Thoracic aorta (tissue), 2 donors: Measurements from ENCODE around the gene CYP46A1. TPM values are rescaled to one million over a fixed set of nuclear protein-coding genes. Genes with fewer than 3 reads are reported as not detected.

Experiments
- ATAC-seq: fragments of 150-250 bp; one replicate; pipeline ENCODE4 v1.8.0; 2017; ENCODE audit warnings: low read depth; ENCODE audit not compliant: insufficient number of reproducible peaks, low FRiP score
- DNase-seq: peaks from one replicate; pipeline ENCODE4 v3.0.0-alpha.2; 2020; ENCODE audit warnings: low spot score
- H3K27ac ChIP-seq, 2 donors: fragments of 200-600 bp; sonication (generic); 1 replicate in 1 of 2; 2 replicates in 1 of 2; pipeline ENCODE4 v1.5.1; 2016; ENCODE audit warnings: mild to moderate bottlenecking in 2 of 2, moderate library complexity in 2 of 2
- H3K27me3 ChIP-seq: fragments of 200-600 bp; sonication (generic); replicated peaks from 2 replicates; pipeline ENCODE4 v1.6.0; 2016; ENCODE audit warnings: mild to moderate bottlenecking; ENCODE audit not compliant: insufficient read depth
- H3K36me3 ChIP-seq: fragments of 200-600 bp; sonication (generic); one replicate; pipeline ENCODE4 v1.5.1; 2016
- H3K4me1 ChIP-seq, 2 donors: fragments of 200-600 bp; sonication (generic); 1 replicate in 1 of 2; 2 replicates in 1 of 2; pipeline versions ENCODE4 v1.5.1 to v1.6.0; 2016; ENCODE audit warnings: low read depth in 2 of 2, mild to moderate bottlenecking in 1 of 2; ENCODE audit not compliant: control insufficient read depth in 1 of 2
- H3K4me3 ChIP-seq: fragments of 200-600 bp; sonication (generic); 2 replicates; pipeline ENCODE4 v1.5.1; 2016; ENCODE audit warnings: mild to moderate bottlenecking
- H3K9me3 ChIP-seq: fragments of 200-600 bp; sonication (generic); 2 replicates; pipeline ENCODE4 v1.5.1; 2016
- CTCF ChIP-seq: fragments of 200-600 bp; sonication (generic); IDR thresholded peaks from one replicate; pipeline ENCODE4 v1.5.1; 2019; ENCODE audit warnings: antibody characterized with exemption
- total RNA-seq, 2 donors: library from RNA; depleted of rRNA; stranded (reverse); fragments of >200 nt; gene quantifications; one replicate each; pipeline versions ENCODE4 v1.1.0 to v1.2.3, GENCODE V29; 2016

Gene CYP46A1
- total RNA-seq, 2 donors from 2014 or later = 0.68 to 1.3 TPM

- no peak for TF ChIP-seq CTCF
- DNase-seq (no peak), ATAC-seq (no peak)
- Histone ChIP-seq H3K9me3 (peaks cover 6% of the 10 kb centered on the region), H3K27me3 (no peaks in the 10 kb centered on the region), H3K4me1 (no peaks in the 10 kb centered on the region), H3K36me3 (no peaks in the 10 kb centered on the region), H3K27ac (no peak overlapping the region), H3K4me3 (no peak overlapping the region)
Measured at GRCh38 chr14:99698236-99698635, 14.1 kb downstream of the CYP46A1 start.

- DNase-seq (no peak), ATAC-seq (no peak)
- Histone ChIP-seq H3K36me3 (no peaks in the 10 kb centered on the region), H3K9me3 (peaks cover 10% of the 10 kb centered on the region), H3K27ac (no peak overlapping the region), H3K27me3 (no peaks in the 10 kb centered on the region), H3K4me3 (no peak overlapping the region), H3K4me1 (no peaks in the 10 kb centered on the region)
- TF ChIP-seq CTCF = no peak
Measured at GRCh38 chr14:99698642-99699041, 14.5 kb downstream of the CYP46A1 start.

GRCh38 chr14:99699085-99699760 lies 15.1 kb downstream of the CYP46A1 start:
- no peak overlapping the region for H3K4me3 ChIP-seq
- H3K27ac ChIP-seq = no peak overlapping the region
- no peaks in the 10 kb centered on the region for H3K36me3 ChIP-seq
- TF ChIP-seq CTCF = no peak
- DNase-seq = no peak
- H3K9me3 ChIP-seq = peaks cover 14% of the 10 kb centered on the region
- no peaks in the 10 kb centered on the region for H3K4me1 ChIP-seq
- H3K27me3 ChIP-seq = no peaks in the 10 kb centered on the region
- no peak for ATAC-seq

GRCh38 chr14:99699861-99700260 lies 15.8 kb downstream of the CYP46A1 start:
- H3K36me3 ChIP-seq = no peaks in the 10 kb centered on the region
- no peak for TF ChIP-seq CTCF
- no peak for ATAC-seq
- H3K4me1 ChIP-seq = no peaks in the 10 kb centered on the region
- H3K9me3 ChIP-seq = peaks cover 15% of the 10 kb centered on the region
- H3K27ac ChIP-seq = no peak overlapping the region
- H3K4me3 ChIP-seq = no peak overlapping the region
- no peak for DNase-seq
- H3K27me3 ChIP-seq = no peaks in the 10 kb centered on the region

GRCh38 chr14:99700379-99700778 lies 16.3 kb downstream of the CYP46A1 start:
- TF ChIP-seq CTCF = no peak
- Histone ChIP-seq H3K27ac (no peak overlapping the region), H3K36me3 (no peaks in the 10 kb centered on the region), H3K27me3 (no peaks in the 10 kb centered on the region), H3K9me3 (peaks cover 15% of the 10 kb centered on the region), H3K4me1 (no peaks in the 10 kb centered on the region), H3K4me3 (no peak overlapping the region)
- ATAC-seq (no peak), DNase-seq (no peak)
